GM18498 (cell line): ENCODE results near the gene BRMS1L.

Experiments
- ATAC-seq: cut with Tn5 transposase; IDR thresholded peaks from one replicate; pipeline ENCODE4 v1.9.1; 2021; ENCODE audit warnings: mild to moderate bottlenecking, moderate library complexity; ENCODE audit not compliant: unreplicated experiment

Gene BRMS1L

GRCh38 chr14:35865611-35866324 lies 39.6 kb downstream of the BRMS1L start:
- ATAC-seq, result no peak

GRCh38 chr14:35866595-35867279 lies 40.6 kb downstream of the BRMS1L start:
- no peak for ATAC-seq

DNA sequence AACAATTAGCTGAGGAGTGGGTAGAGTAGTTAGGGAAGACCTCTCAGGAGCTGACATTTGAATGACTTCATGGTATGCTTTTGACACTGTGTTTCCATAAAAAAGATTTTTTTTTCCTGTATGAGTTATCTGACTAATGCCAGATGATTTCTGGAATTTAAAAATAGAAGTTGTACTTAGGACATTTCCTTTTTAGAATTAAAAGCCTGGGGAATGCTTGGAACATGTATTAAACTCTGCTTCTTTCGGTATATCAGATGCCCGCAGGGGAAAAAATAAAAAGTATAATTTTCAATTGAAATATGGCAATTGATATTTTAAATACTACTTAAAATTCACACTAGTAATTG lies 41.1 kb downstream of the BRMS1L start:
- no peak for ATAC-seq

DNA sequence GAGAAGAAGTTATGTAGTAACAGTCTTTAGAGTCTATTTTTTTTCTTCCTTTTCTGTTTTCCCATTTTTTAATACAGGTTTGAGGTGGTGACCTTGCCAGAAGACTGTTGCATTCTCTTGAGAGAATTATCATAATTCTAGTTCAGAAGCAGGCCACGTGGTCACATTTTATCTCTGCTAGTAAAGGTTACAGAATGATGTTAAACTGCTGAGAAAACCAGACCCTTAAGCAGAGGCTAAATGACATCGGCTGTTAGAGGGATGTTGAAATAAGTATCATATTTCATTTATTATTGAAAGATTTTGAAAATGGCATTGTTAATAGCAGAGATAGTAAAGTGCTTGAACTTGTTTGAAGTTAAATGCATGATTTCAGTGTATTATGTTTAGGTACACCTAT lies 49.2 kb downstream of the BRMS1L start:
- ATAC-seq, result no peak

GRCh38 chr14:35877276-35877675 lies 51.1 kb downstream of the BRMS1L start:
- ATAC-seq, result no peak

DNA sequence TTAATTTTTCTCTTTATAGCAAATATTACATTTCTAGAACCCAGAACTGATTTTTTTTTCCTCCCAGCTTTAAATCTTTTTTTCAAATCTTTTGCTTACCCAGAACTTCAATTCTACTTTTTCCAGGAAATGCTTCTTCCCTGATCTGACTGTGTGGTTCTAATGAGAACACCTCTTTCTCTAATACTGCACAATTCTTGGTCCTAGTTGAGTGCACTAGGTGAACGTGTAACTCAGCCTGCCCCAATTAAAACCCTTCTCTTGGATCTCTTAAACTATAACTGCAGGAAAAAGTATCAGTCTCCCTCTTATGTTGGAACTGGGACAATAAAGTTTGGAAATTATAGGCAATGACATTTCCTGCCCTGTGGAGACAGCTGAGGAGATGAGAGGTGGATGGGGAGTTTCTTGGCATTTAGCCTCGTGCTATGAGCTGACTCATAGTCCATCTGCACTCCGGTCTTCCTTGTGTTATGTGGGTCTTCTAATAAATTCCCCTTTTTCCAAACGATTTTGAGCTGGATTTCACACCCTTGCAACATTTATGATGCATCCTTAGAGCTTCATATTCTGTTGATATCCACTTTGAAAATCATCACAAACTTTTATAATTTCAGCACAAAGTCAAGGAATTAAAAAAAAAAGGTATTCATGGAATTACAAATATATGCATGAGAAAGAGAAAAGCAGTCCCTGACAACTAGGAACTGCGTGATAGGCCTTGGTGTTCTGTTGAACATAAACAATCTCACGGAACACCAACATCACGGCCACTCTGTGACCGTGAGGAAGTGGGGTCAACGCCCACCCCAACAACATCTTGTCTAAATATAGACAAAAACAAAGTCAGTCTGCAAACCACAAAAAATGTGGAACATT lies 52.4 kb downstream of the BRMS1L start:
- ATAC-seq, result no peak

DNA sequence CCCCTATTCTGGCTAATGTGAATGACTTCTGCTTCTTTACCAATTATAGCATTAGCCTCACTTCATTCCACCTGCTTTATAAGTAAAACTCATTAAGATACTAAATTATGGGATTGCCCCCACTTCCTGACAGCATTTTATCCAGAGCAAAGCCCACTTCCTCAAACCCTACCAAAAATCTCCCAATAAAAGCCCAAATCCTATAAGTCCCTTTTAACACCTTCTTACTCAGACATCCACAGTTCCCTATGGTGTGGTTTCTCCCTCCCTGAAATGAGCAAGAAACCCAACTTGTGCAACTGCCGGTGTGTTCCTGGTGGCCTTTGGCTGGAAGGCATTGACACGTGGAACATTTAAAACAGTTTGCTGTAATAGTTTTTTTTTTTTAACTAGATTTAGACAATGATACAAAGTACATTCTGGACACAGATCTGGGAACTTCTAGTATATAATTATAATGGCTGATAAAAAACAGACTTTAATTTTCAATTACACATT lies 53.1 kb downstream of the BRMS1L start:
- ATAC-seq, result no peak

- ATAC-seq, result no peak
Observed at GRCh38 chr14:35879654-35880249, 53.6 kb downstream of the BRMS1L start.

DNA sequence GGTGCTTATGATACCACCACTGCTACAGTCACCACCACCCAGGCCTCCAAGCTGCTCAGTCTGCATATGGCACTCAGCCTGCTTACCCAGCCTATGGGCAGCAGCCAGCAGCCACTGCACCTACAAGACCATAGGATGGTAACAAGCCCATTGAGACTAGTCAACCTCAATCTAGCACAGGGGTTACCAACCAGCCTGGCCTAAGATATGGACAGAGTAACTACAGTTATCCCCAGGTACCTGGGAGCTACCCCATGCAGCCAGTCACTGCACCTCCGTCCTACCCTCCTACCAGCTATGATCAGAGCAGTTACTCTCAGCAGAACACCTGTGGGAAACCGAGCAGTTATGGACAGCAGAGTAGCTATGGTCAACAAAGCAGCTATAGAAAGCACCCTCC lies 55.1 kb downstream of the BRMS1L start:
- ATAC-seq, result no peak

GRCh38 chr14:35883677-35884293 lies 57.6 kb downstream of the BRMS1L start:
- peak; percentile 45 for ATAC-seq

DNA sequence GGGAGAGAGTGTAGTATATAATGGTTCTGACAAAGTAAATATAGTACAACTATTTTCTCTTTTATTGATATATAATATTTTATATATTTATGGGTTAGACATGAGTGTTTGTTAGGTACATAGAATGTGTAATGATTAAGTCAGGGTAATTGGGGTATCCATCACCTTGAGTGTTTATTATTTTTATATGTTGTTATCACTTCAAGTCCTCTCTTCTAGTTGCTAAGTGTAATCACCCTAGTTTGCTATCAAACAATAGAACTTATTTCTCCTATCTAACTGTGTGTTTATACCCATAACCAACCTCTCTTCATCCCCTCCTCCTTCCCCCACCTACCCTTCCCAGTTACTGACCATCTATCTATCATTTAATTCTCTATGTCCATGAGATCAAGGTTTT lies 64.2 kb downstream of the BRMS1L start:
- no peak for ATAC-seq

DNA sequence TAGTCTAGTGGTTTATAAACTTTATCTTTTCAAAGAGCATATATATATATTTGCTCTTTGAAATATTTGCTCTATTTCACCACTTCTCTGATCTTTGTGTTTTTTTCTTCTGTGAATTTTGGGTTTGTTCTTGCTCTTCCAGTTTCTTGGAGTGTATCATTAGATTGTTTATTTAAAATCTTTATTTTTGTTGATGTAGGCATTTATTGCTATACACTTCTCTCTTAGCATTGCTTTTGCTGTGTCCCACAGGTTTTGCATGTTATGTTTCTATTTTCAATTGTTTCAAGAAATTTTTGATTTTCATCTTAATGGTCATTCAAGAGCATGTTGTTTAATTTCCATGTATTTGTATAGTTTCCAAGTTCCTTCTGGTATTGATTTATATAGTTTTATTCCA lies 69.1 kb downstream of the BRMS1L start:
- ATAC-seq, result no peak

GRCh38 chr14:35897616-35898111 lies 71.5 kb downstream of the BRMS1L start:
- ATAC-seq, result no peak

GRCh38 chr14:35898217-35898775 lies 72.2 kb downstream of the BRMS1L start:
- ATAC-seq, result no peak

GRCh38 chr14:35900741-35901140 lies 74.6 kb downstream of the BRMS1L start:
- no peak for ATAC-seq

GRCh38 chr14:35909665-35910064 lies 83.5 kb downstream of the BRMS1L start:
- no peak for ATAC-seq

GRCh38 chr14:35910191-35910590 lies 84.1 kb downstream of the BRMS1L start:
- no peak for ATAC-seq

DNA sequence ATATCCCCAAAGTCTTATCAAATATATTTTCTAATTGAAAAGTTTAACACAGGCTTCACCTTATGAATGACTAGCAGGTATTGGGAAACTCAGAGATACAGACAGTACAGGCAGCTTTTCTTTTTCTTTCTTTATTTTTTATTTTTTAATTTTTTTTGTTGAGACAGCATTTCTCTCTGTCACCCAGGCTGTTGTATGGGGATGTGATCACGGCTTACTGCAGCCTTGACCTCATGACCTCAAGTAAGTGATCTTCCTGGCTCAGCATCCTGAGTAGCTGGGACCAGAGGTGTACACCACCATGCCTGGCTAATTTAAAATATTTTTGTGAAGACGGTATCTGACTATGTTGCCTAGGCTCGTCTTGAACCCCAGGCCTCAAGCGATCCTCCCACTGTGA lies 85.0 kb downstream of the BRMS1L start:
- no peak for ATAC-seq

DNA sequence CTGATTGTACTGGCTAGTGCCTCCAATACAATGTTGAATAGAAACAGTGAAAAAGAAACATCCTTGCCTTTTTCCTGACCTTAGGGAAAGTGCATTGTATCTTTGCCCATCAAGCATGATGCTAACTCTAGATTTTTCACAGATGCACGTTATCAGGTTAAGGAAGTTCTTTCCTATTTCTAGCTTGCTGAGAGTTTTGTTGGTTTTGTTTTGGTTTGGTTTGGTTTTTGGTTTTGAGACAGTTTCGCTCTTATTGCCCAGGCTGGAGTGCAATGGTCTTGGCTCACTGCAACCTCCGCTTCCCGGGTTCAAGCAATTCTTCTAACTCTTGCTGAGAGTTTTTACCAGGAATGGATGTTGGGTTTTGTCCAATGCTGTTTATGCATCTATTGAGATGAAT lies 89.0 kb downstream of the BRMS1L start:
- ATAC-seq, result no peak

- no peak for ATAC-seq
Observed at GRCh38 chr14:35915775-35916174, 89.6 kb downstream of the BRMS1L start.
